H1 (cell line): ENCODE measurements around the gene SPTBN1. TPM values are rescaled to one million over a fixed set of nuclear protein-coding genes. Genes with fewer than 3 reads are reported as not detected.

Experiments
- CTCF ChIA-PET: fragments of 300-600 bp; sonication (Branson Sonifier 250); formaldehyde crosslinking; loops from one replicate; lab custom pipeline; 2021; ENCODE audit not compliant: partially characterized antibody; lab: Charles Lee
- POLR2A ChIA-PET: fragments of 300-600 bp; sonication (Branson Sonifier 250); formaldehyde crosslinking; loops from one replicate; lab custom pipeline; 2021; ENCODE audit warnings: inconsistent platforms; ENCODE audit not compliant: partially characterized antibody; lab: Charles Lee
- DNase-seq, 2 experiments: peaks; one replicate each; pipeline versions ENCODE4 v3.0.0 to v3.0.0-alpha.2; 2010 to 2022; ENCODE audit warnings: low spot score in 2 of 2, low read depth in 1 of 2, mixed read lengths in 1 of 2
- FAIRE-seq: peaks from 2 replicates; lab custom pipeline; 2011; peaks lifted over from hg19 to GRCh38; lab: Jason Lieb, UNC
- H2AFZ ChIP-seq: 2 replicates; pipeline ENCODE4 v1.8.1; 2012; ENCODE audit warnings: low read length, inconsistent platforms
- H2AK5ac ChIP-seq: 2 replicates; pipeline ENCODE4 v1.6.1; 2013; ENCODE audit warnings: low read depth, low read length
- H2BK120ac ChIP-seq: replicated peaks from 2 replicates; pipeline ENCODE3; 2013; ENCODE audit warnings: low read depth, low read length, inconsistent platforms
- H2BK12ac ChIP-seq: 2 replicates; pipeline ENCODE4 v1.6.1; 2013; ENCODE audit warnings: low read depth, low read length
- H2BK15ac ChIP-seq: 2 replicates; pipeline ENCODE4 v1.6.1; 2013; ENCODE audit warnings: low read length
- H2BK20ac ChIP-seq: 2 replicates; pipeline ENCODE4 v1.6.1; 2013; ENCODE audit warnings: low read length
- H2BK5ac ChIP-seq: 2 replicates; pipeline ENCODE4 v1.6.1; 2013; ENCODE audit warnings: low read depth, low read length
- H3K14ac ChIP-seq: 2 replicates; pipeline ENCODE4 v1.6.1; 2013; ENCODE audit warnings: inconsistent platforms; ENCODE audit not compliant: insufficient read length
- H3K18ac ChIP-seq: 2 replicates; pipeline ENCODE4 v1.6.1; 2013; ENCODE audit warnings: low read length; ENCODE audit errors: extremely low read depth
- H3K23ac ChIP-seq: 2 replicates; pipeline ENCODE4 v1.6.1; 2013; ENCODE audit warnings: inconsistent platforms; ENCODE audit not compliant: insufficient read length
- H3K23me2 ChIP-seq: 2 replicates; pipeline ENCODE4 v1.6.1; 2013; ENCODE audit warnings: low read depth, low read length
- H3K27ac ChIP-seq: 2 replicates; pipeline ENCODE4 v1.6.1; 2011; ENCODE audit warnings: low read depth, low read length, inconsistent platforms
- H3K27me3 ChIP-seq, 4 experiments: replicated peaks in 1 of 4; 1 replicate in 1 of 4; 2 replicates in 3 of 4; pipeline versions ENCODE4 v1.6.1 to v1.8.1; 2011 to 2013; ENCODE audit warnings: low read length in 3 of 4, mild to moderate bottlenecking in 3 of 4, inconsistent platforms in 2 of 4, mixed read lengths in 2 of 4, moderate library complexity in 1 of 4; ENCODE audit not compliant: control insufficient read depth in 3 of 4, insufficient read depth in 3 of 4; ENCODE audit errors: extremely low read depth in 1 of 4
- H3K36me3 ChIP-seq, 4 experiments: 2 replicates each; pipeline versions ENCODE4 v1.6.1 to v1.8.1; 2011 to 2013; ENCODE audit warnings: mild to moderate bottlenecking in 4 of 4, low read length in 3 of 4, moderate library complexity in 2 of 4, control low read depth in 1 of 4, inconsistent platforms in 1 of 4; ENCODE audit not compliant: insufficient read depth in 4 of 4, control insufficient read depth in 2 of 4
- H3K4ac ChIP-seq: replicated peaks from 2 replicates; pipeline ENCODE3; 2013; ENCODE audit warnings: low read length, low read depth, mixed read lengths, inconsistent platforms; ENCODE audit not compliant: insufficient read length
- H3K4me1 ChIP-seq, 4 experiments: replicated peaks in 1 of 4; 1 replicate in 1 of 4; 2 replicates in 3 of 4; pipeline versions ENCODE4 v1.6.1 to v1.8.1; 2011 to 2013; ENCODE audit warnings: low read length in 3 of 4, inconsistent platforms in 2 of 4, mixed read lengths in 1 of 4; ENCODE audit not compliant: insufficient read depth in 4 of 4, control insufficient read depth in 3 of 4
- H3K4me2 ChIP-seq, 2 experiments: 2 replicates each; pipeline versions ENCODE4 v1.6.1 to v1.8.1; 2011 to 2013; ENCODE audit warnings: low read depth in 2 of 2, low read length in 2 of 2, control low read depth in 1 of 2, inconsistent platforms in 1 of 2, mild to moderate bottlenecking in 1 of 2; ENCODE audit not compliant: insufficient read depth in 1 of 2
- H3K4me3 ChIP-seq, 4 experiments: fragments of 200-600, 300-600 bp in 1 of 4; sonication (generic), shearing (Covaris generic), sonication (Bioruptor Twin) in 1 of 4; 2 replicates each; pipeline versions ENCODE4 v1.5.1 to v1.8.1; 2011 to 2016; ENCODE audit warnings: low read length in 4 of 4, low read depth in 3 of 4, control low read depth in 2 of 4, inconsistent platforms in 2 of 4, mild to moderate bottlenecking in 2 of 4, mixed read lengths in 1 of 4, moderate library complexity in 1 of 4; ENCODE audit not compliant: insufficient read depth in 2 of 4; ENCODE audit errors: extremely low read depth in 1 of 4
- H3K56ac ChIP-seq: replicated peaks from 2 replicates; pipeline ENCODE3; 2013; ENCODE audit warnings: low read depth, mild to moderate bottlenecking, mixed read lengths, low read length, inconsistent platforms; ENCODE audit not compliant: insufficient read length
- H3K79me1 ChIP-seq: 2 replicates; pipeline ENCODE4 v1.6.1; 2013; ENCODE audit warnings: low read depth, low read length, control low read depth
- H3K79me2 ChIP-seq, 2 experiments: 2 replicates each; pipeline versions ENCODE4 v1.6.1 to v1.8.1; 2012 to 2013; ENCODE audit warnings: low read length in 2 of 2, mild to moderate bottlenecking in 2 of 2, inconsistent platforms in 1 of 2; ENCODE audit not compliant: insufficient read depth in 2 of 2, control insufficient read depth in 1 of 2
- H3K9ac ChIP-seq, 4 experiments: replicated peaks in 1 of 4; 1 replicate in 1 of 4; 2 replicates in 3 of 4; pipeline versions ENCODE4 v1.6.1 to v1.8.1; 2011 to 2013; ENCODE audit warnings: low read depth in 3 of 4, low read length in 3 of 4, control low read depth in 2 of 4, mild to moderate bottlenecking in 2 of 4, moderate library complexity in 2 of 4, inconsistent platforms in 1 of 4; ENCODE audit errors: extremely low read depth in 1 of 4
- H3K9me3 ChIP-seq, 2 experiments: 2 replicates each; pipeline versions ENCODE4 v1.6.1 to v1.8.1; 2012 to 2013; ENCODE audit warnings: mild to moderate bottlenecking in 2 of 2, moderate library complexity in 2 of 2, control low read depth in 1 of 2, inconsistent platforms in 1 of 2, low read depth in 1 of 2, low read length in 1 of 2, mixed read lengths in 1 of 2; ENCODE audit not compliant: insufficient read depth in 2 of 2
- H4K20me1 ChIP-seq, 2 experiments: replicated peaks in 1 of 2; 2 replicates each; pipeline versions ENCODE3 to v1.8.1; 2011 to 2013; ENCODE audit warnings: inconsistent platforms in 2 of 2, low read length in 2 of 2, mild to moderate bottlenecking in 1 of 2; ENCODE audit not compliant: insufficient read depth in 2 of 2, control insufficient read depth in 1 of 2
- H4K5ac ChIP-seq: 2 replicates; pipeline ENCODE4 v1.6.1; 2013; ENCODE audit warnings: low read length, low read depth, mixed read lengths, inconsistent platforms; ENCODE audit not compliant: insufficient read length
- H4K8ac ChIP-seq: 2 replicates; pipeline ENCODE4 v1.8.0; 2013; ENCODE audit warnings: mild to moderate bottlenecking, moderate library complexity, low read length, inconsistent platforms; ENCODE audit not compliant: insufficient read depth; ENCODE audit errors: extremely low read depth
- H4K91ac ChIP-seq: replicated peaks from 2 replicates; pipeline ENCODE3; 2013; ENCODE audit warnings: low read length, mixed read lengths, inconsistent platforms; ENCODE audit not compliant: insufficient read length
- ASH2L ChIP-seq: fragments of 200-600, 300-600 bp; sonication (generic); IDR thresholded peaks from one replicate; pipeline ENCODE4 v1.7.1; 2017; ENCODE audit warnings: low read length
- BACH1 ChIP-seq: IDR thresholded peaks from 2 replicates; pipeline ENCODE4 v1.6.1; 2012; ENCODE audit warnings: low read length, improper control_type of control experiment
- BCL11A ChIP-seq, 2 experiments: IDR thresholded peaks; one replicate each; pipeline ENCODE4 v1.6.1; 2011; ENCODE audit warnings: low read depth in 2 of 2, low read length in 2 of 2, mild to moderate bottlenecking in 2 of 2
- BRCA1 ChIP-seq: IDR thresholded peaks from 2 replicates; pipeline ENCODE4 v1.6.1; 2012; ENCODE audit warnings: low read depth, low read length, improper control_type of control experiment
- EGR1 ChIP-seq: IDR thresholded peaks from 2 replicates; pipeline ENCODE4 v1.6.1; 2011; ENCODE audit warnings: low read depth, low read length, borderline replicate concordance
- EZH2 ChIP-seq: fragments of 200-600 bp; sonication (generic); IDR thresholded peaks from 2 replicates; pipeline ENCODE4 v1.7.1; 2012; ENCODE audit warnings: low read depth, mild to moderate bottlenecking, moderate library complexity, low read length, inconsistent platforms; ENCODE audit not compliant: severe bottlenecking
- FOSL1 ChIP-seq: IDR thresholded peaks from 2 replicates; pipeline ENCODE4 v1.6.1; 2011; ENCODE audit warnings: mild to moderate bottlenecking, low read depth, low read length, moderate library complexity; ENCODE audit not compliant: insufficient read depth
- JUN ChIP-seq: IDR thresholded peaks from 2 replicates; pipeline ENCODE4 v1.6.1; 2011; ENCODE audit warnings: low read depth, mild to moderate bottlenecking, improper control_type of control experiment, low read length
- JUND ChIP-seq: IDR thresholded peaks from 2 replicates; pipeline ENCODE4 v1.6.1; 2011; ENCODE audit warnings: mild to moderate bottlenecking, improper control_type of control experiment, low read length
- KDM1A ChIP-seq: fragments of 200-600, 300-600 bp; sonication (generic); IDR thresholded peaks from 2 replicates; pipeline ENCODE4 v1.7.1; 2016; ENCODE audit warnings: mild to moderate bottlenecking, low read length, borderline replicate concordance
- POLR2AphosphoS5 ChIP-seq: IDR thresholded peaks from 2 replicates; pipeline ENCODE4 v1.6.1; 2011; ENCODE audit warnings: low read depth, low read length
- SIRT6 ChIP-seq: IDR thresholded peaks from one replicate; pipeline ENCODE4 v1.7.1; 2012; ENCODE audit warnings: low read length, inconsistent platforms
- SUZ12 ChIP-seq: fragments of 200-600 bp; sonication (generic); IDR thresholded peaks from 2 replicates; pipeline ENCODE4 v1.6.1; 2012; ENCODE audit warnings: mild to moderate bottlenecking, inconsistent platforms, low read length, moderate library complexity, mixed read lengths
- TBP ChIP-seq: IDR thresholded peaks from 2 replicates; pipeline ENCODE4 v1.6.1; 2011; ENCODE audit warnings: low read depth, low read length, improper control_type of control experiment
- TEAD4 ChIP-seq: IDR thresholded peaks from 2 replicates; pipeline ENCODE4 v1.6.1; 2012; ENCODE audit warnings: low read depth, low read length, inconsistent platforms, mixed read lengths
- ZNF274 ChIP-seq: IDR thresholded peaks from 2 replicates; pipeline ENCODE4 v1.7.0; 2012; ENCODE audit warnings: low read length, borderline replicate concordance; ENCODE audit errors: extremely low read depth
- WGBS, 2 experiments: shearing (Covaris generic) in 1 of 2; methylation state at CpG; one replicate each; pipeline versions ENCODE4 v1.1.6 to v1.1.7; 2013 to 2015; ENCODE audit warnings: low lambda C conversion rate in 2 of 2, mixed read lengths in 2 of 2, inconsistent platforms in 1 of 2, low coverage in 1 of 2, missing lambda C conversion rate in 1 of 2; ENCODE audit not compliant: insufficient replicate concordance in 2 of 2, insufficient coverage in 1 of 2, insufficient read length in 1 of 2; ENCODE audit errors: extremely low coverage in 1 of 2, missing lambda C conversion rate in 1 of 2; 5-methylcytosine and 5-hydroxymethylcytosine counted together
- polyA plus RNA-seq, 7 experiments: library from polyadenylated mRNA; depleted of rRNA in 3 of 7; stranded (reverse) in 5 of 7; unstranded in 2 of 7; fragments of >200 nt in 5 of 7; fragments of 200-250 nt in 2 of 7; gene quantifications; 1 replicate in 5 of 7; 2 replicates in 1 of 7; 4 replicates in 1 of 7; pipeline versions ENCODE4 v1.2.1 to v1.2.3, GENCODE V29; 2011 to 2013; ENCODE audit warnings: missing spikeins in 2 of 7, mixed read lengths in 2 of 7
- total RNA-seq: library from RNA; stranded (reverse); fragmentation: NEBNext Ultra II Directional; extraction: Animal tissue kit (Norgen Biotek cat#: 25700); gene quantifications from 2 replicates; pipeline ENCODE4 v1.2.1, GENCODE V29; 2021

The SPTBN1 gene
- total and polyA plus RNA-seq, 2 of the 8 experiments (the other 6 are each of a cell fraction or from before 2014, with no cell fraction given): 31.8 to 180 TPM

DNA sequence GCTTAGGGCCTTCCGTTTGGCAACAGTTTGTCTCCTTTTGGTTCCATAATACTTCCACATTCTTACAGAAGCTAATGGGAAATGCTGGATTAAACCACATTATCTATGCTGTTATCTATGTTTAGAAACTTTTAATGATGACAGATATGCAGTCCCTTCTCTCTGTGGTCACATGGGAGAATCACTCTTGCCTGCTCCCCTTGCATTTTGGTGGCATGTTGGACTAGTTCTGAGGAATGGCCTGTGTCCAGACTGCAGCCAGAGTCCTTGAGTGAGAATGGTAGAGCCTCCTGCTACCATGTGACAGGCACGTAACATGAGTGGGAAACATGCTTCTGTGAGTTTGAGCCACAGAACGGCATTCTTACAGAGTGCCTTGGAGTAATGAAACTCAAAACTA is 19.2 kb downstream of the SPTBN1 start:
- Histone ChIP-seq H4K20me1 (peaks cover 0 to 2% of the 10 kb centered on the region in 2 experiments), H2AFZ (no peak overlapping the region)
- FAIRE-seq: no peak
- TF ChIP-seq EZH2 (no peak), TBP (no peak), FOSL1 (no peak), SIRT6 (no peak), TEAD4 (no peak), KDM1A (no peak), JUN (no peak), POLR2AphosphoS5 (no peak), EGR1 (no peak), BRCA1 (no peak), ASH2L (no peak), JUND (no peak), ZNF274 (no peak), BCL11A (IDR thresholded peaks at IDR 0.05; ENCODE audit: low read depth in 2 of 2, low read length in 2 of 2) (no peak), BACH1 (no peak), SUZ12 (no peak)

More for the DNA sequence above, 19.2 kb downstream of the SPTBN1 start:
- H4K8ac ChIP-seq: no peak overlapping the region; the same call in 1 of the 2 replicates
- peaks cover 0 to 7% of the 10 kb centered on the region in 2 experiments; a peak in 1 of 4 replicates for H3K79me2 ChIP-seq
- no peak overlapping the region for H2BK120ac ChIP-seq
- no peak overlapping the region for H3K18ac ChIP-seq
- no peak overlapping the region for H2BK12ac ChIP-seq
- peaks cover 0 to 3% (median 0%) of the 10 kb centered on the region in 4 experiments; a peak in 1 of 7 replicates for H3K4me1 ChIP-seq
- H3K9me3 ChIP-seq: no peaks in the 10 kb centered on the region
- H3K23ac ChIP-seq: no peak overlapping the region
- H3K36me3 ChIP-seq: no peaks in the 10 kb centered on the region; a peak in 1 of 8 replicates
- no peaks in the 10 kb centered on the region for H3K23me2 ChIP-seq
- no peak overlapping the region for H2BK15ac ChIP-seq
- H3K4me2 ChIP-seq: no peak overlapping the region
- no peak overlapping the region for H3K56ac ChIP-seq
- H3K14ac ChIP-seq: no peak overlapping the region
- no peak overlapping the region for H4K5ac ChIP-seq
- H3K4me3 ChIP-seq: no peak overlapping the region
- H3K79me1 ChIP-seq: no peaks in the 10 kb centered on the region
- no peak overlapping the region for H3K4ac ChIP-seq
- H2AK5ac ChIP-seq: no peak overlapping the region
- H3K27me3 ChIP-seq: no peaks in the 10 kb centered on the region
- no peak overlapping the region for H2BK5ac ChIP-seq
- H3K27ac ChIP-seq: no peak overlapping the region
- POLR2A ChIA-PET: no interaction called here
- 91% methylated on average over 3 of the region's 3 CpGs; no CpG with 5 or more reads in 1 of the 2 experiments for WGBS, 2 experiments
- no peak overlapping the region for H4K91ac ChIP-seq
- H2BK20ac ChIP-seq: no peak overlapping the region
- DNase-seq: no peak
- CTCF ChIA-PET: interaction anchor here (0.8 kb wide), 2 partner anchors 22 to 368 kb away, joined by 3 read pairs; no protein-coding TSS in a partner anchor
- no peak overlapping the region for H3K9ac ChIP-seq
